HepG2 (cell line): ENCODE results near the gene SH2D3C. TPM values are rescaled to one million over a fixed set of nuclear protein-coding genes. Genes with fewer than 3 reads are reported as not detected.
A peak's percentile ranks its signal among the peaks of the same experiment; 100 is the strongest.

Source experiments
- EED ChIP-seq: sonication (generic); formaldehyde crosslinking; IDR thresholded peaks from 2 replicates; pipeline ENCODE4 v1.5.0; 2020; ENCODE audit warnings: mild to moderate bottlenecking, missing genetic modification reagents
- KIAA2018 ChIP-seq: sonication (generic); formaldehyde crosslinking; IDR thresholded peaks from 2 replicates; pipeline ENCODE4 v1.5.0; 2020; ENCODE audit warnings: mild to moderate bottlenecking, missing genetic modification reagents, borderline replicate concordance
- SRY ChIP-seq: sonication (generic); formaldehyde crosslinking; IDR thresholded peaks from 2 replicates; pipeline ENCODE4 v1.8.0; 2022; ENCODE audit warnings: mild to moderate bottlenecking, missing genetic modification reagents
- ZNF343 ChIP-seq: sonication (generic); formaldehyde crosslinking; IDR thresholded peaks from 2 replicates; pipeline ENCODE4 v1.4.0; 2020; ENCODE audit warnings: mild to moderate bottlenecking, missing genetic modification reagents
- ZNF546 ChIP-seq: sonication (generic); formaldehyde crosslinking; conservative IDR thresholded peaks from 2 replicates; pipeline ENCODE4 v1.8.1; 2023; ENCODE audit warnings: mild to moderate bottlenecking, missing genetic modification reagents
- ZNF775 ChIP-seq: sonication (generic); formaldehyde crosslinking; IDR thresholded peaks from 2 replicates; pipeline ENCODE4 v1.4.0; 2020; ENCODE audit warnings: missing genetic modification reagents, mild to moderate bottlenecking, moderate library complexity, borderline replicate concordance
- ZXDC ChIP-seq: sonication (generic); formaldehyde crosslinking; IDR thresholded peaks from 2 replicates; pipeline ENCODE4 v1.5.0; 2020; ENCODE audit warnings: mild to moderate bottlenecking, missing genetic modification reagents
- polyA plus RNA-seq, 8 experiments: library from polyadenylated mRNA; depleted of rRNA in 3 of 8; stranded (reverse) in 7 of 8; unstranded in 1 of 8; fragments of >200 nt; fragmentation: Illumina TruSeq in 4 of 8; extraction: Trizol in 4 of 8; gene quantifications; 2 replicates each; pipeline versions ENCODE4 v1.2.1 to v1.2.3, GENCODE V29; 2011 to 2016; ENCODE audit warnings: low read depth in 4 of 8, missing spikeins in 1 of 8, mixed read lengths in 1 of 8; ENCODE audit not compliant: insufficient read depth in 1 of 8
- total RNA-seq, 5 experiments: library from RNA; depleted of rRNA; stranded (reverse); fragments of >200 nt; fragmentation: Illumina TruSeq; extraction: Trizol; gene quantifications; 2 replicates each; pipeline ENCODE4 v1.2.3, GENCODE V29; 2016; ENCODE audit warnings: low read depth in 1 of 5
- TF ChIP-seq, protein P1 (sequence below): sonication (generic); formaldehyde crosslinking; IDR thresholded peaks from 2 replicates; pipeline ENCODE4 v1.5.0; 2020; ENCODE audit warnings: missing genetic modification reagents, mild to moderate bottlenecking, borderline replicate concordance

Gene SH2D3C
- total and polyA plus RNA-seq, 2 of the 13 experiments (the other 11 are each of a cell fraction or from before 2014, with no cell fraction given), result not detected

GRCh38 chr9:127803507-127804352 lies 25.3 kb upstream of the SH2D3C start (continued):
- TF ChIP-seq ZNF775 (CRISPR knock-in tag) (no peak), ZXDC (CRISPR knock-in tag) (no peak), EED (CRISPR knock-in tag) (0 out of 2 replicates have a peak, but pooled peaks have one; percentile 4), ZNF343 (CRISPR knock-in tag) (no peak), SRY (no peak), ZNF546 (CRISPR knock-in tag) (no peak), KIAA2018 (CRISPR knock-in tag) (no peak)
- TF ChIP-seq, protein P1, sequence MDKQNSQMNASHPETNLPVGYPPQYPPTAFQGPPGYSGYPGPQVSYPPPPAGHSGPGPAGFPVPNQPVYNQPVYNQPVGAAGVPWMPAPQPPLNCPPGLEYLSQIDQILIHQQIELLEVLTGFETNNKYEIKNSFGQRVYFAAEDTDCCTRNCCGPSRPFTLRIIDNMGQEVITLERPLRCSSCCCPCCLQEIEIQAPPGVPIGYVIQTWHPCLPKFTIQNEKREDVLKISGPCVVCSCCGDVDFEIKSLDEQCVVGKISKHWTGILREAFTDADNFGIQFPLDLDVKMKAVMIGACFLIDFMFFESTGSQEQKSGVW, result no peak
